Keratinocyte (primary cell): ENCODE measurements around the gene CEP131. TPM values are rescaled to one million over a fixed set of nuclear protein-coding genes. Genes with fewer than 3 reads are reported as not detected.

Experiments used
- DNase-seq: peaks from one replicate; pipeline ENCODE4 v3.0.0-alpha.2; 2011; ENCODE audit warnings: low read depth, missing footprints, low spot score
- FAIRE-seq: peaks from 2 replicates; lab custom pipeline; 2011; peaks lifted over from hg19 to GRCh38; lab: Jason Lieb, UNC
- H2AFZ ChIP-seq: 2 replicates; pipeline ENCODE4 v1.6.0; 2012; ENCODE audit warnings: low read length, control low read depth, inconsistent platforms; ENCODE audit not compliant: control insufficient read depth
- H3K27ac ChIP-seq: 2 replicates; pipeline ENCODE4 v1.5.1; 2011; ENCODE audit warnings: low read length; ENCODE audit not compliant: control insufficient read depth, insufficient read depth
- H3K27me3 ChIP-seq: 3 replicates; pipeline ENCODE4 v1.6.0; 2011; ENCODE audit warnings: low read length; ENCODE audit not compliant: control insufficient read depth, insufficient read depth; ENCODE audit errors: extremely low read depth
- H3K36me3 ChIP-seq, 2 experiments: 2 replicates in 1 of 2; 3 replicates in 1 of 2; pipeline ENCODE4 v1.5.1; 2011; ENCODE audit warnings: low read length in 2 of 2, mild to moderate bottlenecking in 1 of 2; ENCODE audit not compliant: control insufficient read depth in 2 of 2, insufficient read depth in 2 of 2; ENCODE audit errors: extremely low read depth in 1 of 2
- H3K4me1 ChIP-seq: 3 replicates; pipeline ENCODE4 v1.5.1; 2011; ENCODE audit warnings: low read length; ENCODE audit not compliant: control insufficient read depth, insufficient read depth; ENCODE audit errors: extremely low read depth
- H3K4me2 ChIP-seq: 3 replicates; pipeline ENCODE4 v1.6.0; 2011; ENCODE audit warnings: low read depth, low read length; ENCODE audit not compliant: control insufficient read depth, insufficient read depth; ENCODE audit errors: extremely low read depth
- H3K4me3 ChIP-seq, 3 experiments: fragments of 200-600 bp in 1 of 3; sonication (generic) in 1 of 3; 2 replicates in 2 of 3; 3 replicates in 1 of 3; pipeline ENCODE4 v1.5.1; 2011 to 2016; ENCODE audit warnings: low read length in 3 of 3, mild to moderate bottlenecking in 3 of 3, control low read depth in 2 of 3, inconsistent platforms in 1 of 3, low read depth in 1 of 3, mixed read lengths in 1 of 3, mixed run types in 1 of 3, moderate library complexity in 1 of 3; ENCODE audit not compliant: control insufficient read depth in 2 of 3, insufficient read depth in 2 of 3; ENCODE audit errors: extremely low read depth in 1 of 3
- H3K79me2 ChIP-seq: 2 replicates; pipeline ENCODE4 v1.6.0; 2012; ENCODE audit warnings: low read length; ENCODE audit not compliant: control insufficient read depth, insufficient read depth
- H3K9ac ChIP-seq: 3 replicates; pipeline ENCODE4 v1.6.0; 2011; ENCODE audit warnings: low read length; ENCODE audit not compliant: control insufficient read depth, insufficient read depth; ENCODE audit errors: extremely low read depth
- H3K9me1 ChIP-seq: 3 replicates; pipeline ENCODE4 v1.6.0; 2011; ENCODE audit warnings: low read length; ENCODE audit not compliant: control insufficient read depth, insufficient read depth; ENCODE audit errors: extremely low read depth
- H3K9me3 ChIP-seq: 2 replicates; pipeline ENCODE4 v1.5.1; 2012; ENCODE audit warnings: low read depth, low read length; ENCODE audit not compliant: control insufficient read depth
- H4K20me1 ChIP-seq: 3 replicates; pipeline ENCODE4 v1.6.0; 2011; ENCODE audit warnings: low read length; ENCODE audit not compliant: control insufficient read depth, insufficient read depth; ENCODE audit errors: extremely low read depth
- EZH2 ChIP-seq: IDR thresholded peaks from one replicate; pipeline ENCODE4 v1.6.1; 2012; ENCODE audit warnings: inconsistent platforms, mild to moderate bottlenecking, low read length, moderate library complexity
- dilution Hi-C: fragments of 300-500 bp; cut with MboI; formaldehyde crosslinking; loops from one replicate; pipeline ENCODE4 v1.7.0; 2020; ENCODE audit warnings: low sequenced_read_pairs; ENCODE audit not compliant: extremely low pct_ligation_motif_present
- polyA plus RNA-seq, 5 experiments: library from polyadenylated mRNA; depleted of rRNA in 3 of 5; stranded (reverse) in 3 of 5; stranded (forward) in 1 of 5; unstranded in 1 of 5; fragments of >200 nt; gene quantifications; 1 replicate in 1 of 5; 2 replicates in 3 of 5; 3 replicates in 1 of 5; pipeline versions ENCODE4 v1.2.1 to v1.2.3, GENCODE V29; 2011 to 2012; ENCODE audit warnings: missing spikeins in 2 of 5, low read depth in 1 of 5, low replicate concordance in 1 of 5
- TF ChIP-seq, protein P1 (sequence below), 3 experiments: IDR thresholded peaks in 1 of 3; conservative IDR thresholded peaks in 1 of 3; optimal IDR thresholded peaks in 1 of 3; 2 replicates in 2 of 3; 3 replicates in 1 of 3; pipeline versions ENCODE3 to v1.5.1; 2011; ENCODE audit warnings: low read length in 3 of 3, mild to moderate bottlenecking in 3 of 3, moderate library complexity in 2 of 3, control low read depth in 1 of 3, inconsistent platforms in 1 of 3; ENCODE audit not compliant: insufficient read depth in 2 of 3; ENCODE audit errors: extremely low read depth in 1 of 3

CEP131 gene
- polyA plus RNA-seq, 1 donor (not counting 4 experiments of a cell fraction or from before 2014, with no cell fraction given), result 2.6 TPM

- H3K79me2 ChIP-seq, result no peaks in the 10 kb centered on the region
- no peaks in the 10 kb centered on the region for H3K9me1 ChIP-seq
- H3K36me3 ChIP-seq, result no peaks in the 10 kb centered on the region
- no peak for DNase-seq
- dilution Hi-C loops, result no loop called here
- no peak overlapping the region for H3K9ac ChIP-seq
- H3K27ac ChIP-seq, result no peak overlapping the region
- H3K4me1 ChIP-seq, result no peaks in the 10 kb centered on the region
- no peak overlapping the region for H3K4me3 ChIP-seq
- H3K9me3 ChIP-seq, result no peaks in the 10 kb centered on the region
- H4K20me1 ChIP-seq, result no peaks in the 10 kb centered on the region
- no peak overlapping the region for H3K4me2 ChIP-seq
- no peaks in the 10 kb centered on the region for H3K27me3 ChIP-seq
- FAIRE-seq, result no peak
- H2AFZ ChIP-seq, result no peak overlapping the region
- TF ChIP-seq, protein P1, sequence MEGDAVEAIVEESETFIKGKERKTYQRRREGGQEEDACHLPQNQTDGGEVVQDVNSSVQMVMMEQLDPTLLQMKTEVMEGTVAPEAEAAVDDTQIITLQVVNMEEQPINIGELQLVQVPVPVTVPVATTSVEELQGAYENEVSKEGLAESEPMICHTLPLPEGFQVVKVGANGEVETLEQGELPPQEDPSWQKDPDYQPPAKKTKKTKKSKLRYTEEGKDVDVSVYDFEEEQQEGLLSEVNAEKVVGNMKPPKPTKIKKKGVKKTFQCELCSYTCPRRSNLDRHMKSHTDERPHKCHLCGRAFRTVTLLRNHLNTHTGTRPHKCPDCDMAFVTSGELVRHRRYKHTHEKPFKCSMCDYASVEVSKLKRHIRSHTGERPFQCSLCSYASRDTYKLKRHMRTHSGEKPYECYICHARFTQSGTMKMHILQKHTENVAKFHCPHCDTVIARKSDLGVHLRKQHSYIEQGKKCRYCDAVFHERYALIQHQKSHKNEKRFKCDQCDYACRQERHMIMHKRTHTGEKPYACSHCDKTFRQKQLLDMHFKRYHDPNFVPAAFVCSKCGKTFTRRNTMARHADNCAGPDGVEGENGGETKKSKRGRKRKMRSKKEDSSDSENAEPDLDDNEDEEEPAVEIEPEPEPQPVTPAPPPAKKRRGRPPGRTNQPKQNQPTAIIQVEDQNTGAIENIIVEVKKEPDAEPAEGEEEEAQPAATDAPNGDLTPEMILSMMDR (optimal IDR thresholded peaks at IDR 0.05 in 1 of 3, IDR thresholded peaks at IDR 0.05 in 1 of 3, conservative IDR thresholded peaks at IDR 0.05 in 1 of 3; ENCODE audit: extremely low read depth in 1 of 3, insufficient read depth in 2 of 3, low read length in 3 of 3), result no peak
- TF ChIP-seq EZH2, result no peak
Observed at GRCh38 chr17:81213978-81214377, 8.8 kb downstream of the CEP131 start.

DNA sequence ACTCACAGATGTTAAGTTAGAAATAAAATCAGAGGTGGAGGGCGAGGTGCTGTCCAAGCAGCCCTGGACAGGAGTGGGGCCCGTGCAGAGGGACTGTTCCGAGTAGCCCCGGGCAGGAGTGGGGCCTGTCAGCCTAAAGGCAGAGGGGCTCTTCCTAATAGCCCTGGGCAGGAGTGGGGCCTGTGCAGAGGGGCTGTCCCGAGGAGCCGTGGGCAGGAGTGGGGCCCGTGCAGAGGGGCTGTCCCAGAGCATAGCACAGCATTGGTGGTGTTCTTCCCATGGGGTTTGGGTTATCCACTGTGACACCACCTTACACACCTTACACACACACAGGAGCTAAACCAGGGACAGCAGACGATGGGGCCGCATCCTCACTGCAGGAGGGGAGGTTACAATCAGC is 10.4 kb downstream of the CEP131 start:
- Histone ChIP-seq H3K9ac (no peak overlapping the region), H3K4me1 (no peaks in the 10 kb centered on the region), H3K4me3 (no peak overlapping the region), H3K9me3 (no peaks in the 10 kb centered on the region), H3K4me2 (no peak overlapping the region), H2AFZ (no peak overlapping the region), H3K79me2 (no peaks in the 10 kb centered on the region), H3K27ac (no peak overlapping the region), H4K20me1 (no peaks in the 10 kb centered on the region), H3K36me3 (no peaks in the 10 kb centered on the region), H3K9me1 (no peaks in the 10 kb centered on the region), H3K27me3 (no peaks in the 10 kb centered on the region)
- dilution Hi-C loops, result no loop called here
- DNase-seq (no peak), FAIRE-seq (no peak)
- TF ChIP-seq, protein P1 (optimal IDR thresholded peaks at IDR 0.05 in 1 of 3, IDR thresholded peaks at IDR 0.05 in 1 of 3, conservative IDR thresholded peaks at IDR 0.05 in 1 of 3; ENCODE audit: extremely low read depth in 1 of 3, insufficient read depth in 2 of 3, low read length in 3 of 3), result no peak
- TF ChIP-seq EZH2, result no peak
